GM12872 (cell line): ENCODE measurements around the gene HEXD.

Experiments used
- CTCF ChIP-seq: IDR thresholded peaks from 3 replicates; pipeline ENCODE4 v1.5.1; 2011; ENCODE audit warnings: low read depth, mild to moderate bottlenecking, low read length, moderate library complexity; ENCODE audit not compliant: insufficient read depth

Gene HEXD

GRCh38 chr17:82373731-82374625 is 44.2 kb upstream of the HEXD start:
- no peak for TF ChIP-seq CTCF

DNA sequence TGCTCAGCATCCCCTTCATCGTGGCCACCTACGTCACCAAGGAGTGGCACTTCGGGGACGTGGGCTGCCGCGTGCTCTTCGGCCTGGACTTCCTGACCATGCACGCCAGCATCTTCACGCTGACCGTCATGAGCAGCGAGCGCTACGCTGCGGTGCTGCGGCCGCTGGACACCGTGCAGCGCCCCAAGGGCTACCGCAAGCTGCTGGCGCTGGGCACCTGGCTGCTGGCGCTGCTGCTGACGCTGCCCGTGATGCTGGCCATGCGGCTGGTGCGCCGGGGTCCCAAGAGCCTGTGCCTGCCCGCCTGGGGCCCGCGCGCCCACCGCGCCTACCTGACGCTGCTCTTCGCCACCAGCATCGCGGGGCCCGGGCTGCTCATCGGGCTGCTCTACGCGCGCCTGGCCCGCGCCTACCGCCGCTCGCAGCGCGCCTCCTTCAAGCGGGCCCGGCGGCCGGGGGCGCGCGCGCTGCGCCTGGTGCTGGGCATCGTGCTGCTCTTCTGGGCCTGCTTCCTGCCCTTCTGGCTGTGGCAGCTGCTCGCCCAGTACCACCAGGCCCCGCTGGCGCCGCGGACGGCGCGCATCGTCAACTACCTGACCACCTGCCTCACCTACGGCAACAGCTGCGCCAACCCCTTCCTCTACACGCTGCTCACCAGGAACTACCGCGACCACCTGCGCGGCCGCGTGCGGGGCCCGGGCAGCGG is 43.4 kb upstream of the HEXD start:
- TF ChIP-seq CTCF = no peak

GRCh38 chr17:82375359-82376041 is 42.6 kb upstream of the HEXD start:
- TF ChIP-seq CTCF = no peak

- no peak for TF ChIP-seq CTCF
These were observed 42.0 kb upstream of the HEXD start for GRCh38 chr17:82376042-82376730.

- TF ChIP-seq CTCF = no peak
These were observed 40.0 kb upstream of the HEXD start for GRCh38 chr17:82377924-82378740.

GRCh38 chr17:82378741-82379021 is 39.5 kb upstream of the HEXD start:
- TF ChIP-seq CTCF = no peak
